Ovary (tissue), 3 donors: ENCODE results near the gene PRAMEF11.
"Not testable (repeated sequence)": the region's sequence is repeated elsewhere in the genome, so short reads cannot be mapped to it uniquely, and the experiment has no call there.

Experiments
- CTCF ChIP-seq, 3 donors: fragments of 450-650 bp in 2 of 3; fragments of 200-600 bp in 1 of 3; IDR thresholded peaks; one replicate each; pipeline versions ENCODE4 v1.5.1 to v1.8.0; 2016 to 2022; ENCODE audit warnings: antibody characterized with exemption in 3 of 3, mild to moderate bottlenecking in 1 of 3
- EP300 ChIP-seq: sonication (generic); formaldehyde crosslinking; IDR thresholded peaks from one replicate; pipeline ENCODE4 v1.6.1; 2017; ENCODE audit warnings: antibody characterized with exemption
- POLR2A ChIP-seq: fragments of 450-650 bp; IDR thresholded peaks from one replicate; pipeline ENCODE4 v1.6.1; 2017; ENCODE audit warnings: antibody characterized with exemption, mild to moderate bottlenecking, moderate library complexity
- donor health status: DM: no; HTN: no; CAD: no.

GRCh38 chr1:12863131-12863880, 32.1 kb upstream of the PRAMEF11 start:
- TF ChIP-seq CTCF (IDR thresholded peaks at IDR 0.05); EP300; POLR2A: not testable (repeated sequence)
